IMR-90 (cell line): ENCODE results near the gene COX7A2L. TPM values are rescaled to one million over a fixed set of nuclear protein-coding genes. Genes with fewer than 3 reads are reported as not detected.

Experiments
- ATAC-seq: fragments of 200-7000 bp; cut with Tn5 transposase; 2 replicates; pipeline ENCODE4 v1.9.1; 2020; ENCODE audit warnings: low read depth, mild to moderate bottlenecking, moderate library complexity
- BruUV-seq: library from RNA; stranded (reverse); fragments of 400-500 nt; replicated peaks from 2 replicates; lab custom pipeline; 2021; lab: Mats Ljungman, UMichigan
- CTCF ChIA-PET: fragments of 300-600 bp; formaldehyde crosslinking; extraction: SDS; loops from one replicate; lab custom pipeline; 2021; ENCODE audit warnings: antibody characterized with exemption; lab: Yijun Ruan, JAX
- POLR2A ChIA-PET: fragments of 300-600 bp; sonication (Branson Sonifier 250); formaldehyde crosslinking; loops from one replicate; lab custom pipeline; 2022; ENCODE audit warnings: antibody characterized with exemption; ENCODE audit not compliant: unreplicated experiment; lab: Charles Lee
- DNase-seq: peaks from one replicate; pipeline ENCODE4 v3.0.0; 2013
- H2AFZ ChIP-seq: replicated peaks from 2 replicates; pipeline ENCODE3; 2013; ENCODE audit warnings: low read length, mild to moderate bottlenecking; ENCODE audit not compliant: poor library complexity
- H2AK5ac ChIP-seq: 2 replicates; pipeline ENCODE4 v1.6.1; 2013; ENCODE audit warnings: low read depth, low read length, inconsistent platforms
- H2AK9ac ChIP-seq: replicated peaks from 2 replicates; pipeline ENCODE3; 2013; ENCODE audit warnings: mild to moderate bottlenecking, low read depth, low read length, moderate library complexity; ENCODE audit not compliant: poor library complexity
- H2BK120ac ChIP-seq: 2 replicates; pipeline ENCODE4 v1.6.1; 2013; ENCODE audit warnings: low read depth, low read length, inconsistent platforms
- H2BK15ac ChIP-seq: 3 replicates; pipeline ENCODE4 v1.6.1; 2013; ENCODE audit warnings: low read depth, low read length, inconsistent platforms
- H2BK20ac ChIP-seq: 2 replicates; pipeline ENCODE4 v1.6.1; 2013; ENCODE audit warnings: low read depth, mild to moderate bottlenecking, inconsistent platforms, low read length, moderate library complexity
- H2BK5ac ChIP-seq: 2 replicates; pipeline ENCODE4 v1.6.1; 2013; ENCODE audit warnings: mild to moderate bottlenecking, low read depth, low read length, inconsistent platforms; ENCODE audit not compliant: poor library complexity, severe bottlenecking
- H3K14ac ChIP-seq: replicated peaks from 2 replicates; pipeline ENCODE4 v1.6.1; 2013; ENCODE audit warnings: low read depth, low read length, inconsistent platforms
- H3K18ac ChIP-seq: 2 replicates; pipeline ENCODE4 v1.6.1; 2013; ENCODE audit warnings: low read depth, low read length, control low read depth
- H3K23ac ChIP-seq: 2 replicates; pipeline ENCODE4 v1.6.1; 2013; ENCODE audit warnings: low read depth, low read length, inconsistent platforms
- H3K27ac ChIP-seq: 2 replicates; pipeline ENCODE4 v1.5.1; 2013; ENCODE audit warnings: mild to moderate bottlenecking, control low read depth, low read length; ENCODE audit not compliant: insufficient read depth
- H3K27me3 ChIP-seq: 2 replicates; pipeline ENCODE4 v1.6.1; 2013; ENCODE audit warnings: low read length; ENCODE audit not compliant: control insufficient read depth, insufficient read depth
- H3K36me3 ChIP-seq: 2 replicates; pipeline ENCODE4 v1.6.1; 2013; ENCODE audit warnings: low read length, mixed read lengths; ENCODE audit not compliant: control insufficient read depth, insufficient read depth
- H3K4ac ChIP-seq: 2 replicates; pipeline ENCODE4 v1.6.1; 2013; ENCODE audit warnings: low read depth, low read length, inconsistent platforms
- H3K4me1 ChIP-seq: 2 replicates; pipeline ENCODE4 v1.6.1; 2013; ENCODE audit warnings: low read length, mixed read lengths; ENCODE audit not compliant: control insufficient read depth, insufficient read depth
- H3K4me2 ChIP-seq: 2 replicates; pipeline ENCODE4 v1.6.1; 2013; ENCODE audit warnings: low read depth, mild to moderate bottlenecking, control low read depth, low read length, moderate library complexity
- H3K4me3 ChIP-seq: 2 replicates; pipeline ENCODE4 v1.5.1; 2013; ENCODE audit warnings: low read depth, mild to moderate bottlenecking, control low read depth, low read length, moderate library complexity; ENCODE audit not compliant: insufficient read depth
- H3K56ac ChIP-seq: 2 replicates; pipeline ENCODE4 v1.6.1; 2013; ENCODE audit warnings: low read length, inconsistent platforms; ENCODE audit not compliant: insufficient read depth; ENCODE audit errors: extremely low read depth
- H3K79me1 ChIP-seq, 2 experiments: 2 replicates each; pipeline ENCODE4 v1.6.1; 2013; ENCODE audit warnings: low read length in 2 of 2, inconsistent platforms in 1 of 2, low read depth in 1 of 2
- H3K9ac ChIP-seq: 2 replicates; pipeline ENCODE4 v1.6.1; 2013; ENCODE audit warnings: low read depth, low read length, control low read depth
- H3K9me1 ChIP-seq: 2 replicates; pipeline ENCODE4 v1.6.1; 2013; ENCODE audit warnings: low read length, inconsistent platforms; ENCODE audit not compliant: insufficient read depth
- H3K9me3 ChIP-seq: 2 replicates; pipeline ENCODE4 v1.6.1; 2013; ENCODE audit warnings: low read length; ENCODE audit not compliant: control insufficient read depth, insufficient read depth
- H4K20me1 ChIP-seq: 2 replicates; pipeline ENCODE4 v1.6.1; 2013; ENCODE audit warnings: low read length, inconsistent platforms; ENCODE audit not compliant: insufficient read depth
- H4K5ac ChIP-seq: 2 replicates; pipeline ENCODE4 v1.6.1; 2013; ENCODE audit warnings: mild to moderate bottlenecking, low read depth, low read length, control low read depth
- H4K8ac ChIP-seq, 2 experiments: 2 replicates each; pipeline ENCODE4 v1.6.1; 2013; ENCODE audit warnings: low read depth in 2 of 2, low read length in 2 of 2, control low read depth in 1 of 2, inconsistent platforms in 1 of 2
- H4K91ac ChIP-seq: 2 replicates; pipeline ENCODE4 v1.6.1; 2013; ENCODE audit warnings: low read depth, low read length, inconsistent platforms; ENCODE audit not compliant: insufficient read depth
- BHLHE40 ChIP-seq: fragments of 150-350 bp; IDR thresholded peaks from 2 replicates; pipeline ENCODE4 v1.6.1; 2016; ENCODE audit warnings: mild to moderate bottlenecking, low read depth, low read length
- CEBPB ChIP-seq: IDR thresholded peaks from 2 replicates; pipeline ENCODE4 v1.6.1; 2012; ENCODE audit warnings: low read depth, low read length, improper control_type of control experiment
- CHD1 ChIP-seq: IDR thresholded peaks from 2 replicates; pipeline ENCODE4 v1.6.1; 2012; ENCODE audit warnings: low read depth, low read length, improper control_type of control experiment
- CTCF ChIP-seq: conservative IDR thresholded peaks from 2 replicates; pipeline ENCODE4 v1.5.1; 2012; ENCODE audit warnings: mild to moderate bottlenecking, low read depth, low read length, improper control_type of control experiment
- FOS ChIP-seq: fragments of 150-350 bp; IDR thresholded peaks from 2 replicates; pipeline ENCODE4 v1.6.1; 2016; ENCODE audit warnings: low read depth, low read length
- MAFK ChIP-seq: IDR thresholded peaks from 2 replicates; pipeline ENCODE4 v1.6.1; 2012; ENCODE audit warnings: low read depth, low read length, improper control_type of control experiment
- MAZ ChIP-seq: IDR thresholded peaks from 2 replicates; pipeline ENCODE4 v1.6.1; 2012; ENCODE audit warnings: low read depth, mild to moderate bottlenecking, low read length, improper control_type of control experiment, moderate library complexity, borderline replicate concordance
- NFE2L2 ChIP-seq: fragments of 150-350 bp; IDR thresholded peaks from 2 replicates; pipeline ENCODE4 v1.6.1; 2016; ENCODE audit warnings: low read depth, mild to moderate bottlenecking, low read length
- POLR2A ChIP-seq: IDR thresholded peaks from 2 replicates; pipeline ENCODE4 v1.6.1; 2012; ENCODE audit warnings: mild to moderate bottlenecking, low read depth, low read length
- RAD21 ChIP-seq: IDR thresholded peaks from 2 replicates; pipeline ENCODE4 v1.6.1; 2012; ENCODE audit warnings: low read length, improper control_type of control experiment
- RCOR1 ChIP-seq: IDR thresholded peaks from 2 replicates; pipeline ENCODE4 v1.6.1; 2012; ENCODE audit warnings: mild to moderate bottlenecking, low read length, improper control_type of control experiment; ENCODE audit not compliant: insufficient replicate concordance
- RFX5 ChIP-seq: IDR thresholded peaks from 2 replicates; pipeline ENCODE4 v1.8.0; 2012; ENCODE audit warnings: low read depth, mild to moderate bottlenecking, low read length, moderate library complexity
- SMC3 ChIP-seq: fragments of 150-350 bp; IDR thresholded peaks from 2 replicates; pipeline ENCODE4 v1.6.1; 2016; ENCODE audit warnings: low read depth, mild to moderate bottlenecking, antibody characterized with exemption, low read length, moderate library complexity
- WGBS, 2 experiments: methylation state at CpG; one replicate each; pipeline versions ENCODE4 v1.1.5 to v1.1.7; 2013; ENCODE audit warnings: missing lambda C conversion rate in 2 of 2; ENCODE audit not compliant: insufficient read length in 1 of 2; ENCODE audit errors: extremely low coverage in 2 of 2; 5-methylcytosine and 5-hydroxymethylcytosine counted together
- dilution Hi-C: fragments of 300-500 bp; cut with HindIII; formaldehyde crosslinking; loops from one replicate; pipeline ENCODE4 v1.14.3; 2018; ENCODE audit warnings: low sequenced_read_pairs; ENCODE audit not compliant: unreplicated experiment
- in situ Hi-C: fragments of 300-500 bp; cut with MboI; formaldehyde crosslinking; loops from 3 replicates; pipeline ENCODE4 v1.14.3; 2019; ENCODE audit warnings: low sequenced_read_pairs, inconsistent platforms, mixed read lengths
- intact Hi-C: fragments of 100-400 bp; cut with micrococcal nuclease; formaldehyde crosslinking; loops from 2 replicates; pipeline ENCODE4 v1.10.0; 2022
- polyA plus RNA-seq, 3 experiments: library from polyadenylated mRNA; depleted of rRNA; stranded (reverse); fragments of >200 nt; gene quantifications; 2 replicates each; pipeline ENCODE4 v1.2.3, GENCODE V29; 2012; ENCODE audit warnings: low replicate concordance in 1 of 3
- total RNA-seq: library from RNA; depleted of rRNA; stranded (reverse); fragments of >200 nt; gene quantifications from 2 replicates; pipeline ENCODE4 v1.2.3, GENCODE V29; 2012

COX7A2L gene
- total and polyA plus RNA-seq, 2 of the 4 experiments (the other 2 are of a cell fraction) = 123 to 132 TPM

- no peaks in the 10 kb centered on the region for H3K9me1 ChIP-seq
- H3K4me2 ChIP-seq = no peak overlapping the region
- H3K4me3 ChIP-seq = no peak overlapping the region
- no peaks in the 10 kb centered on the region for H4K20me1 ChIP-seq
- no peak overlapping the region for H3K9ac ChIP-seq
- H2BK5ac ChIP-seq = no peak overlapping the region
- no peak overlapping the region for H3K56ac ChIP-seq
- 94% methylated on average over 2 of the region's 9 CpGs; no CpG with 5 or more reads in 1 of the 2 experiments for WGBS, 2 experiments
- H3K18ac ChIP-seq = no peak overlapping the region
- H3K4me1 ChIP-seq = no peaks in the 10 kb centered on the region
- no peaks in the 10 kb centered on the region for H3K79me1 ChIP-seq
- dilution Hi-C loops (no loop called here), in situ Hi-C loops (no loop called here), intact Hi-C loops (no loop called here)
- no peak overlapping the region for H2AFZ ChIP-seq
- H2AK5ac ChIP-seq = no peak overlapping the region
- no peak for TF ChIP-seq RCOR1
- TF ChIP-seq POLR2A = no peak
- no peak for TF ChIP-seq CEBPB
- no peak for TF ChIP-seq MAZ
- TF ChIP-seq RFX5 = no peak
- no peak for TF ChIP-seq MAFK
- TF ChIP-seq RAD21 = no peak
- TF ChIP-seq SMC3 = no peak
- TF ChIP-seq CHD1 = no peak
- no peak for TF ChIP-seq BHLHE40
- TF ChIP-seq NFE2L2 = no peak
- TF ChIP-seq CTCF = no peak
- TF ChIP-seq FOS = no peak
- no peak overlapping the region for H2AK9ac ChIP-seq
- no peak overlapping the region for H2BK20ac ChIP-seq
- no peaks in the 10 kb centered on the region for H3K9me3 ChIP-seq
- H3K27me3 ChIP-seq = peaks cover 9% of the 10 kb centered on the region
- CTCF ChIA-PET = no interaction called here
- ATAC-seq (no peak), DNase-seq (no peak)
- H3K14ac ChIP-seq = no peak overlapping the region
- no peak overlapping the region for H3K27ac ChIP-seq
- no peak overlapping the region for H4K8ac ChIP-seq
- no peak overlapping the region for H4K5ac ChIP-seq
- no peak overlapping the region for H2BK120ac ChIP-seq
- H4K91ac ChIP-seq = no peak overlapping the region
- POLR2A ChIA-PET = no interaction called here
- no peak overlapping the region for H2BK15ac ChIP-seq
- no peaks in the 10 kb centered on the region for H3K36me3 ChIP-seq
- H3K23ac ChIP-seq = no peak overlapping the region
- H3K4ac ChIP-seq = no peak overlapping the region
- no TSS peak for BruUV-seq
Observed at GRCh38 chr2:42378415-42378814, 17.4 kb upstream of the COX7A2L start.
